HepG2 (cell line): ENCODE results near the gene ROM1. TPM values are rescaled to one million over a fixed set of nuclear protein-coding genes. Genes with fewer than 3 reads are reported as not detected.

Experiments
- POLR2A ChIP-seq, 2 experiments: IDR thresholded peaks; 2 replicates each; pipeline ENCODE4 v1.6.1; 2011; ENCODE audit warnings: low read depth in 2 of 2, low read length in 2 of 2, mild to moderate bottlenecking in 1 of 2, moderate library complexity in 1 of 2; ENCODE audit not compliant: insufficient read depth in 1 of 2
- SRSF9 ChIP-seq: fragments of 200-400 bp; formaldehyde crosslinking; IDR thresholded peaks from 2 replicates; pipeline ENCODE4 v1.6.1; 2018; ENCODE audit warnings: borderline replicate concordance, mild to moderate bottlenecking, low read depth, low read length; ENCODE audit not compliant: insufficient read depth, poor library complexity, severe bottlenecking
- THRA ChIP-seq: sonication (generic); formaldehyde crosslinking; IDR thresholded peaks from 2 replicates; pipeline ENCODE4 v1.4.0; 2020; ENCODE audit warnings: missing genetic modification reagents, borderline replicate concordance
- ZFAT ChIP-seq: sonication (generic); formaldehyde crosslinking; conservative IDR thresholded peaks from 2 replicates; pipeline ENCODE4 v1.8.1; 2023; ENCODE audit warnings: missing genetic modification reagents, inconsistent platforms
- ZNF207 ChIP-seq: fragments of 450-650 bp; IDR thresholded peaks from 2 replicates; pipeline ENCODE4 v1.6.1; 2016; ENCODE audit warnings: antibody characterized with exemption, borderline replicate concordance
- ZNF354B ChIP-seq: sonication (generic); formaldehyde crosslinking; IDR thresholded peaks from 2 replicates; pipeline ENCODE4 v1.8.0; 2022; ENCODE audit warnings: mild to moderate bottlenecking, missing genetic modification reagents
- ZNF75D ChIP-seq: sonication (generic); formaldehyde crosslinking; IDR thresholded peaks from 2 replicates; pipeline ENCODE4 v1.8.1; 2023; ENCODE audit warnings: missing genetic modification reagents, mild to moderate bottlenecking, borderline replicate concordance
- ZNF781 ChIP-seq: sonication (generic); formaldehyde crosslinking; IDR thresholded peaks from 2 replicates; pipeline ENCODE4 v1.5.1; 2020; ENCODE audit warnings: borderline replicate concordance, mild to moderate bottlenecking, missing genetic modification reagents; ENCODE audit errors: not compliant biosample characterization
- polyA plus RNA-seq, 8 experiments: library from polyadenylated mRNA; depleted of rRNA in 3 of 8; stranded (reverse) in 7 of 8; unstranded in 1 of 8; fragments of >200 nt; fragmentation: Illumina TruSeq in 4 of 8; extraction: Trizol in 4 of 8; gene quantifications; 2 replicates each; pipeline versions ENCODE4 v1.2.1 to v1.2.3, GENCODE V29; 2011 to 2016; ENCODE audit warnings: low read depth in 4 of 8, missing spikeins in 1 of 8, mixed read lengths in 1 of 8; ENCODE audit not compliant: insufficient read depth in 1 of 8
- total RNA-seq, 5 experiments: library from RNA; depleted of rRNA; stranded (reverse); fragments of >200 nt; fragmentation: Illumina TruSeq; extraction: Trizol; gene quantifications; 2 replicates each; pipeline ENCODE4 v1.2.3, GENCODE V29; 2016; ENCODE audit warnings: low read depth in 1 of 5
- TF ChIP-seq, protein P1 (sequence below): sonication (generic); formaldehyde crosslinking; IDR thresholded peaks from 2 replicates; pipeline ENCODE4 v1.5.1; 2020; ENCODE audit warnings: mild to moderate bottlenecking, missing genetic modification reagents, moderate library complexity
- TF ChIP-seq, protein P2 (sequence below): sonication (generic); formaldehyde crosslinking; IDR thresholded peaks from 2 replicates; pipeline ENCODE4 v1.4.0; 2020; ENCODE audit warnings: mild to moderate bottlenecking, missing genetic modification reagents

The ROM1 gene
- total and polyA plus RNA-seq, 2 of the 13 experiments (the other 11 are each of a cell fraction or from before 2014, with no cell fraction given) = 1.2 to 2.4 TPM

DNA sequence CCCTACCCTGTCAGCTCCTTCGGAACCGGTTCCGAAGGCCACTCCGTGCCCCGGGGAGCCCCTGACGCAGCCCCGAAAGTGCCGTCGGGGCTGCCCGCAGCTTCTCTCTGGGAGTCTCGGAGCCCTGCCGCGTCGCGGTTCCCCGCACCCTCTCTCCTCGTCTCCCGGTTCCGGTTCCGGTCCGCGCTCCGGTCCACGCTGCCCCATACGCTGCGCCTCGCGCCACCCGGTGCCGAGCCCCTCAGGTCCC is 12.0 kb upstream of the ROM1 start (continued):
- no peak for TF ChIP-seq THRA
- TF ChIP-seq ZNF207 = no peak
- peak; percentile 60; the same call in 1 of the 2 replicates for TF ChIP-seq ZNF75D
- no peak for TF ChIP-seq SRSF9
- TF ChIP-seq ZNF781 = peak; percentile 72
- TF ChIP-seq ZNF354B (CRISPR knock-in tag) = no peak
- TF ChIP-seq, protein P1, sequence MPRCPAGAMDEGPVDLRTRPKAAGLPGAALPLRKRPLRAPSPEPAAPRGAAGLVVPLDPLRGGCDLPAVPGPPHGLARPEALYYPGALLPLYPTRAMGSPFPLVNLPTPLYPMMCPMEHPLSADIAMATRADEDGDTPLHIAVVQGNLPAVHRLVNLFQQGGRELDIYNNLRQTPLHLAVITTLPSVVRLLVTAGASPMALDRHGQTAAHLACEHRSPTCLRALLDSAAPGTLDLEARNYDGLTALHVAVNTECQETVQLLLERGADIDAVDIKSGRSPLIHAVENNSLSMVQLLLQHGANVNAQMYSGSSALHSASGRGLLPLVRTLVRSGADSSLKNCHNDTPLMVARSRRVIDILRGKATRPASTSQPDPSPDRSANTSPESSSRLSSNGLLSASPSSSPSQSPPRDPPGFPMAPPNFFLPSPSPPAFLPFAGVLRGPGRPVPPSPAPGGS (CRISPR knock-in tag) = no peak
- TF ChIP-seq ZFAT = 0 out of 2 replicates have a peak, but pooled peaks have one; percentile 44
- TF ChIP-seq POLR2A (IDR thresholded peaks at IDR 0.05; ENCODE audit: insufficient read depth in 1 of 2, low read depth in 2 of 2, low read length in 2 of 2) = no peak
- TF ChIP-seq, protein P2, sequence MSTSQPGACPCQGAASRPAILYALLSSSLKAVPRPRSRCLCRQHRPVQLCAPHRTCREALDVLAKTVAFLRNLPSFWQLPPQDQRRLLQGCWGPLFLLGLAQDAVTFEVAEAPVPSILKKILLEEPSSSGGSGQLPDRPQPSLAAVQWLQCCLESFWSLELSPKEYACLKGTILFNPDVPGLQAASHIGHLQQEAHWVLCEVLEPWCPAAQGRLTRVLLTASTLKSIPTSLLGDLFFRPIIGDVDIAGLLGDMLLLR (CRISPR knock-in tag) = no peak
